Astrocyte (in vitro differentiated cells and primary cell): ENCODE results near the gene COL23A1. TPM values are rescaled to one million over a fixed set of nuclear protein-coding genes. Genes with fewer than 3 reads are reported as not detected.

Experiments used
- DNase-seq: peaks from one replicate; pipeline ENCODE4 v3.0.0-alpha.2; 2010; ENCODE audit warnings: low read depth
- FAIRE-seq: peaks from 2 replicates; lab custom pipeline; 2011; peaks lifted over from hg19 to GRCh38; lab: Jason Lieb, UNC
- H2AFZ ChIP-seq: 2 replicates; pipeline ENCODE4 v1.6.0; 2012; ENCODE audit warnings: low read depth, low read length, inconsistent platforms
- H3K27ac ChIP-seq: 2 replicates; pipeline ENCODE4 v1.5.1; 2011; ENCODE audit warnings: low read depth, low read length, inconsistent platforms
- H3K27me3 ChIP-seq: 2 replicates; pipeline ENCODE4 v1.6.0; 2011; ENCODE audit warnings: low read length, inconsistent platforms; ENCODE audit not compliant: insufficient read depth
- H3K36me3 ChIP-seq: 2 replicates; pipeline ENCODE4 v1.5.1; 2011; ENCODE audit warnings: low read length, inconsistent platforms; ENCODE audit not compliant: insufficient read depth
- H3K4me1 ChIP-seq: 2 replicates; pipeline ENCODE4 v1.5.1; 2011; ENCODE audit warnings: low read length, inconsistent platforms; ENCODE audit not compliant: insufficient read depth
- H3K4me2 ChIP-seq: 2 replicates; pipeline ENCODE4 v1.6.0; 2012; ENCODE audit warnings: low read length, inconsistent platforms
- H3K4me3 ChIP-seq: 2 replicates; pipeline ENCODE4 v1.5.1; 2011; ENCODE audit warnings: low read depth, mild to moderate bottlenecking, low read length, inconsistent platforms; ENCODE audit not compliant: insufficient read depth
- H3K79me2 ChIP-seq: 2 replicates; pipeline ENCODE4 v1.6.0; 2012; ENCODE audit warnings: mild to moderate bottlenecking, low read length, inconsistent platforms; ENCODE audit not compliant: insufficient read depth
- H3K9ac ChIP-seq: 2 replicates; pipeline ENCODE4 v1.6.0; 2012; ENCODE audit warnings: mild to moderate bottlenecking, low read length, inconsistent platforms
- H3K9me3 ChIP-seq: 2 replicates; pipeline ENCODE4 v1.5.1; 2012; ENCODE audit warnings: low read depth, mild to moderate bottlenecking, low read length, inconsistent platforms; ENCODE audit not compliant: insufficient read depth
- H4K20me1 ChIP-seq: 2 replicates; pipeline ENCODE4 v1.6.0; 2012; ENCODE audit warnings: low read length, inconsistent platforms; ENCODE audit not compliant: insufficient read depth
- H3K27ac Mint-ChIP-seq: one replicate; pipeline ENCODE4 v1.8.0; 2021; ENCODE audit warnings: mild to moderate bottlenecking, mixed read lengths; ENCODE audit not compliant: unreplicated experiment
- H3K27me3 Mint-ChIP-seq: one replicate; pipeline ENCODE4 v1.8.0; 2021; ENCODE audit warnings: low read depth, mixed read lengths; ENCODE audit not compliant: unreplicated experiment
- H3K36me3 Mint-ChIP-seq: one replicate; pipeline ENCODE4 v1.8.0; 2021; ENCODE audit warnings: low read depth, mixed read lengths; ENCODE audit not compliant: unreplicated experiment
- H3K4me1 Mint-ChIP-seq: one replicate; pipeline ENCODE4 v1.8.0; 2021; ENCODE audit warnings: low read depth, mixed read lengths; ENCODE audit not compliant: unreplicated experiment
- H3K4me3 Mint-ChIP-seq: one replicate; pipeline ENCODE4 v1.8.0; 2021; ENCODE audit warnings: mild to moderate bottlenecking, moderate library complexity, mixed read lengths; ENCODE audit not compliant: unreplicated experiment
- H3K9me3 Mint-ChIP-seq: one replicate; pipeline ENCODE4 v1.8.0; 2021; ENCODE audit warnings: mild to moderate bottlenecking, mixed read lengths; ENCODE audit not compliant: unreplicated experiment
- CTCF ChIP-seq: IDR thresholded peaks from 2 replicates; pipeline ENCODE4 v1.5.1; 2011; ENCODE audit warnings: low read depth, mild to moderate bottlenecking, inconsistent platforms, low read length, moderate library complexity; ENCODE audit not compliant: insufficient read depth
- EZH2 ChIP-seq: IDR thresholded peaks from 2 replicates; pipeline ENCODE4 v1.6.1; 2012; ENCODE audit warnings: mild to moderate bottlenecking, low read length, inconsistent platforms; ENCODE audit not compliant: insufficient read depth
- total RNA-seq: library from RNA; stranded (reverse); gene quantifications from 2 replicates; pipeline ENCODE4 v1.2.1, GENCODE V29; 2021

The COL23A1 gene
- total RNA-seq, 1 donor from 2014 or later, result 0.16 TPM

- FAIRE-seq (no peak), DNase-seq (no peak)
- Histone ChIP-seq H3K27me3 (no peaks in the 10 kb centered on the region), H3K79me2 (no peaks in the 10 kb centered on the region), H3K36me3 (no peaks in the 10 kb centered on the region), H3K27ac (no peak overlapping the region), H3K4me1 (no peaks in the 10 kb centered on the region), H4K20me1 (no peaks in the 10 kb centered on the region), H3K9ac (no peak overlapping the region), H3K4me2 (no peak overlapping the region), H2AFZ (no peak overlapping the region), H3K9me3 (peaks cover 7% of the 10 kb centered on the region), H3K4me3 (no peak overlapping the region)
- no peak overlapping the region for H3K4me3 Mint-ChIP-seq
- no peak for TF ChIP-seq CTCF
- TF ChIP-seq EZH2, result no peak
- H3K27me3 Mint-ChIP-seq, result peaks cover 66% of the 10 kb centered on the region
- no peak overlapping the region for H3K27ac Mint-ChIP-seq
- peaks cover 7% of the 10 kb centered on the region for H3K36me3 Mint-ChIP-seq
- H3K4me1 Mint-ChIP-seq, result no peaks in the 10 kb centered on the region
- H3K9me3 Mint-ChIP-seq, result peaks cover 4% of the 10 kb centered on the region
Measured at GRCh38 chr5:178278358-178279023, 311.7 kb downstream of the COL23A1 start.

GRCh38 chr5:178277866-178278265 is 312.3 kb downstream of the COL23A1 start:
- peak overlapping the region; percentile 20 for H3K4me3 Mint-ChIP-seq
- Histone ChIP-seq H3K27ac (no peak overlapping the region), H3K9me3 (peaks cover 7% of the 10 kb centered on the region), H4K20me1 (no peaks in the 10 kb centered on the region), H3K4me3 (no peak overlapping the region), H3K36me3 (no peaks in the 10 kb centered on the region), H3K27me3 (no peaks in the 10 kb centered on the region), H3K79me2 (no peaks in the 10 kb centered on the region), H3K4me1 (no peaks in the 10 kb centered on the region), H2AFZ (no peak overlapping the region), H3K4me2 (no peak overlapping the region), H3K9ac (no peak overlapping the region)
- H3K4me1 Mint-ChIP-seq, result no peaks in the 10 kb centered on the region
- DNase-seq (no peak), FAIRE-seq (no peak)
- H3K27ac Mint-ChIP-seq, result no peak overlapping the region
- peaks cover 4% of the 10 kb centered on the region for H3K9me3 Mint-ChIP-seq
- peaks cover 7% of the 10 kb centered on the region for H3K36me3 Mint-ChIP-seq
- H3K27me3 Mint-ChIP-seq, result peaks cover 63% of the 10 kb centered on the region
- no peak for TF ChIP-seq EZH2
- no peak for TF ChIP-seq CTCF

- H3K36me3 Mint-ChIP-seq, result peaks cover 7% of the 10 kb centered on the region
Measured at GRCh38 chr5:178277346-178277745, 312.8 kb downstream of the COL23A1 start.

More at GRCh38 chr5:178277346-178277745, 312.8 kb downstream of the COL23A1 start:
- H3K4me3 ChIP-seq, result no peak overlapping the region
- peaks cover 7% of the 10 kb centered on the region for H3K9me3 ChIP-seq
- no peak overlapping the region for H3K27ac Mint-ChIP-seq
- H3K27me3 Mint-ChIP-seq, result peaks cover 61% of the 10 kb centered on the region
- H2AFZ ChIP-seq, result no peak overlapping the region
- no peak overlapping the region for H3K4me3 Mint-ChIP-seq
- no peaks in the 10 kb centered on the region for H3K4me1 ChIP-seq
- no peak overlapping the region for H3K27ac ChIP-seq
- H3K9me3 Mint-ChIP-seq, result peaks cover 4% of the 10 kb centered on the region
- no peak for FAIRE-seq
- no peak overlapping the region for H3K4me2 ChIP-seq
- no peaks in the 10 kb centered on the region for H3K79me2 ChIP-seq
- no peak overlapping the region for H3K9ac ChIP-seq
- no peak for TF ChIP-seq CTCF
- TF ChIP-seq EZH2, result no peak
- H4K20me1 ChIP-seq, result no peaks in the 10 kb centered on the region
- no peaks in the 10 kb centered on the region for H3K4me1 Mint-ChIP-seq
- no peaks in the 10 kb centered on the region for H3K27me3 ChIP-seq
- DNase-seq, result no peak
- no peaks in the 10 kb centered on the region for H3K36me3 ChIP-seq
